A549 (cell line): Measurements from ENCODE around the gene ZSCAN9. TPM values are rescaled to one million over a fixed set of nuclear protein-coding genes. Genes with fewer than 3 reads are reported as not detected.

Source experiments
- ATAC-seq, 2 experiments: fragments of 200-7000 bp in 1 of 2; fragments of >200 bp in 1 of 2; cut with Nextera tagmentation in 1 of 2; cut with Tn5 transposase in 1 of 2; 3 replicates each; pipeline versions ENCODE4 v1.8.0 to v1.9.1; 2018 to 2020; ENCODE audit warnings: mild to moderate bottlenecking in 1 of 2, moderate library complexity in 1 of 2
- CTCF ChIA-PET: fragments of 300-600 bp; sonication (Branson Sonifier 250); formaldehyde crosslinking; extraction: SDS; loops from one replicate; lab custom pipeline; 2021; ENCODE audit warnings: antibody characterized with exemption, inconsistent platforms; lab: Yijun Ruan, JAX
- POLR2A ChIA-PET: fragments of 350-600 bp; formaldehyde crosslinking; extraction: SDS; loops from one replicate; lab custom pipeline; 2021; ENCODE audit warnings: antibody characterized with exemption, inconsistent platforms; lab: Yijun Ruan, JAX
- DNase-seq, 2 experiments: peaks; one replicate each; pipeline versions ENCODE4 v3.0.0 to v3.0.0-alpha.2; 2011 to 2016; ENCODE audit warnings: low read depth in 1 of 2, low spot score in 1 of 2
- FAIRE-seq: peaks from 2 replicates; lab custom pipeline; 2011; peaks lifted over from hg19 to GRCh38; lab: Jason Lieb, UNC
- H3K27ac ChIP-seq, 2 experiments: fragments of >200 bp; sonication (Bioruptor Twin); formaldehyde crosslinking; 3 replicates each; pipeline ENCODE4 v1.5.1; 2016 to 2017
- H3K4me1 ChIP-seq: fragments of >200 bp; sonication (Bioruptor Twin); formaldehyde crosslinking; 3 replicates; pipeline ENCODE4 v1.6.1; 2016
- H3K4me2 ChIP-seq: fragments of >200 bp; sonication (Bioruptor Twin); formaldehyde crosslinking; 3 replicates; pipeline ENCODE4 v1.6.1; 2016
- H3K4me3 ChIP-seq: fragments of >200 bp; sonication (Bioruptor Twin); formaldehyde crosslinking; 3 replicates; pipeline ENCODE4 v1.5.1; 2016
- H3K9me3 ChIP-seq: fragments of >200 bp; sonication (Bioruptor Twin); formaldehyde crosslinking; 3 replicates; pipeline ENCODE4 v1.6.1; 2016
- CBX2 ChIP-seq: fragments of 200-600 bp; sonication (generic); IDR thresholded peaks from 2 replicates; pipeline ENCODE4 v1.6.1; 2016; ENCODE audit warnings: low read depth, mild to moderate bottlenecking, borderline replicate concordance
- CBX8 ChIP-seq: fragments of 200-600 bp; sonication (generic); IDR thresholded peaks from 2 replicates; pipeline ENCODE4 v1.6.1; 2016
- CHD2 ChIP-seq: fragments of 150-350 bp; IDR thresholded peaks from 2 replicates; pipeline ENCODE4 v1.6.1; 2014; ENCODE audit warnings: low read length; ENCODE audit not compliant: partially characterized antibody
- CHD4 ChIP-seq: fragments of 200-600 bp; sonication (generic); IDR thresholded peaks from 2 replicates; pipeline ENCODE4 v1.6.1; 2016; ENCODE audit warnings: antibody characterized with exemption, mild to moderate bottlenecking, borderline replicate concordance
- EHF ChIP-seq: fragments of 250-450 bp; sonication (Bioruptor Pico); IDR thresholded peaks from 2 replicates; pipeline ENCODE4 v1.5.0; 2020; ENCODE audit warnings: mild to moderate bottlenecking
- FOSB ChIP-seq: fragments of 250-450 bp; sonication (Bioruptor Pico); IDR thresholded peaks from 2 replicates; pipeline ENCODE4 v1.5.0; 2020; ENCODE audit warnings: mild to moderate bottlenecking, moderate library complexity
- HOXA7 ChIP-seq: fragments of 250-450 bp; sonication (Bioruptor Pico); IDR thresholded peaks from 2 replicates; pipeline ENCODE4 v1.5.0; 2020; ENCODE audit warnings: mild to moderate bottlenecking, moderate library complexity
- JUN ChIP-seq, 2 experiments: fragments of >200 bp; sonication (Bioruptor Twin); formaldehyde crosslinking; IDR thresholded peaks; 2 replicates in 1 of 2; 3 replicates in 1 of 2; pipeline ENCODE4 v1.6.1; 2016 to 2017
- JUNB ChIP-seq: fragments of >200 bp; sonication (Bioruptor Twin); formaldehyde crosslinking; IDR thresholded peaks from 2 replicates; pipeline ENCODE4 v1.6.1; 2016
- NPAS2 ChIP-seq: fragments of 250-450 bp; sonication (Bioruptor Pico); IDR thresholded peaks from 2 replicates; pipeline ENCODE4 v1.8.0; 2022; ENCODE audit warnings: mild to moderate bottlenecking, moderate library complexity, borderline replicate concordance
- NR3C1 ChIP-seq: fragments of >200 bp; sonication (Bioruptor Twin); formaldehyde crosslinking; IDR thresholded peaks from 3 replicates; pipeline ENCODE4 v1.6.1; 2017
- PHF8 ChIP-seq: fragments of 200-600 bp; sonication (generic); IDR thresholded peaks from 2 replicates; pipeline ENCODE4 v1.6.1; 2016; ENCODE audit warnings: low read depth, mild to moderate bottlenecking, antibody characterized with exemption, moderate library complexity, borderline replicate concordance
- POLR2A ChIP-seq: IDR thresholded peaks from 2 replicates; pipeline ENCODE4 v1.6.1; 2012; ENCODE audit warnings: mild to moderate bottlenecking, low read length
- RFX5 ChIP-seq: fragments of 450-650 bp; IDR thresholded peaks from 2 replicates; pipeline ENCODE4 v1.7.1; 2014; ENCODE audit warnings: antibody characterized with exemption, mild to moderate bottlenecking, moderate library complexity
- RNF2 ChIP-seq: fragments of 200-600 bp; sonication (generic); IDR thresholded peaks from 2 replicates; pipeline ENCODE4 v1.6.1; 2016; ENCODE audit warnings: low read depth, mild to moderate bottlenecking, antibody characterized with exemption, moderate library complexity, borderline replicate concordance
- SMC3 ChIP-seq: fragments of >200 bp; sonication (Bioruptor Twin); formaldehyde crosslinking; IDR thresholded peaks from 3 replicates; pipeline ENCODE4 v1.6.1; 2018; ENCODE audit warnings: inconsistent platforms
- SREBF2 ChIP-seq: fragments of 450-650 bp; IDR thresholded peaks from 2 replicates; pipeline ENCODE4 v1.6.1; 2014; ENCODE audit warnings: mild to moderate bottlenecking, moderate library complexity
- TFCP2L1 ChIP-seq: fragments of 250-450 bp; sonication (Bioruptor Pico); IDR thresholded peaks from 2 replicates; pipeline ENCODE4 v1.5.0; 2021; ENCODE audit warnings: mild to moderate bottlenecking
- TP53 ChIP-seq: fragments of 250-450 bp; sonication (Bioruptor Pico); IDR thresholded peaks from 2 replicates; pipeline ENCODE4 v1.5.0; 2021; ENCODE audit warnings: mild to moderate bottlenecking, moderate library complexity
- ZFP36 ChIP-seq: fragments of 450-650 bp; IDR thresholded peaks from 2 replicates; pipeline ENCODE4 v1.6.1; 2014; ENCODE audit warnings: borderline replicate concordance; ENCODE audit not compliant: partially characterized antibody
- ZNF302 ChIP-seq: fragments of 250-450 bp; sonication (Bioruptor Pico); IDR thresholded peaks from 2 replicates; pipeline ENCODE4 v1.9.0; 2021; ENCODE audit warnings: inconsistent platforms, mild to moderate bottlenecking, moderate library complexity
- ZSCAN20 ChIP-seq: fragments of 250-450 bp; sonication (Bioruptor Pico); IDR thresholded peaks from 2 replicates; pipeline ENCODE4 v1.8.0; 2022; ENCODE audit warnings: mild to moderate bottlenecking, moderate library complexity
- WGBS: methylation state at CpG from one replicate; pipeline ENCODE4 v1.1.6; 2017; ENCODE audit errors: missing lambda C conversion rate; 5-methylcytosine and 5-hydroxymethylcytosine counted together
- polyA plus RNA-seq, 4 experiments: library from polyadenylated mRNA; depleted of rRNA in 3 of 4; stranded (reverse); fragments of >200 nt; fragmentation: RNase III in 1 of 4; extraction: RNeasy Plus Mini Kit Qiagen cat#74134 plus additional on column Dnase treatment in 1 of 4; gene quantifications; 2 replicates in 3 of 4; 3 replicates in 1 of 4; pipeline ENCODE4 v1.2.3, GENCODE V29; 2011 to 2017
- TF ChIP-seq, protein P1 (sequence below): fragments of 250-450 bp; sonication (Bioruptor Pico); IDR thresholded peaks from 2 replicates; pipeline ENCODE4 v1.5.0; 2021; ENCODE audit warnings: mild to moderate bottlenecking, moderate library complexity, borderline replicate concordance
- TF ChIP-seq, protein P2 (sequence below): fragments of >200 bp; sonication (Bioruptor Twin); formaldehyde crosslinking; IDR thresholded peaks from 3 replicates; pipeline ENCODE4 v1.5.1; 2016
- TF ChIP-seq, protein P3 (sequence below): IDR thresholded peaks from 2 replicates; pipeline ENCODE4 v1.6.1; 2012
- TF ChIP-seq, protein P4 (sequence below): IDR thresholded peaks from 2 replicates; pipeline ENCODE4 v1.6.1; 2012; ENCODE audit warnings: low read depth, borderline replicate concordance

The ZSCAN9 gene
- polyA plus RNA-seq, 2 of the 4 experiments (the other 2 are of a cell fraction), result 7.7 to 16.2 TPM

DNA sequence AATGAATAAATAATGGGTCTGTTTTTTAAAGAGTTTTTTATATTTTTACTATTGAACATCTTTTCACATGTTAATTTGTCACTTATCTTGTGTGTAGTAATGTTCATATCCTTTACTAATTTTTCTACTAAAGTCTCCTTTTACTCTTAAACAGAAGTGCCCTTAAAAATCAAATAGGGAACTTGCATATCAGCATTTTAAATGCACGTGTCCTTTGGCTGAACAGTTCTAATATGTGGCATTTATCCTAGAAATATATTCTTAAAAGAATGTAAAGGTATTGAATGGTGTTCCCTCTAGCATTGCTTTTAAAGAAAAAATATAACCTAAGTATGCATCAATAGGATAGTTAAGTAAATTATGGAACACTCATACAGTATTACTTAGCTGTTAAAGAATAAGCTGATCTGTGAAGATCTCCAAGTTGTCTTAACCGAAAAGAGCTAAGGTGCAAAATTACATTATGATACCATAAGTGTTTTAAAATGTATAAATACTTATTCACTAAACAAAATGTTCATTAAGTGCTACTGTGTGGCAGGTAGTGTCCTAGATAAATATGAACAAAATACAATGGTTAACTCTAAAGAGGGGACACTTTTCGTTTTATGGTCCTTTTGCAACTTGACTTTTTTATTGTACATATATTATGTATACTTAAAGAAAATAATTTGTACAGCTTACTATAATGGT, 55.7 kb downstream of the ZSCAN9 start:
- DNase-seq (no peak), ATAC-seq (no peak), FAIRE-seq (no peak)
- Histone ChIP-seq H3K9me3 (no peaks in the 10 kb centered on the region), H3K27ac (peak overlapping the region; percentile 86 to 94), H3K4me1 (0 out of 3 replicates have a peak, but pooled peaks cover 3% of the 10 kb centered on the region), H3K4me3 (peak overlapping the region; percentile 88), H3K4me2 (peak overlapping the region; percentile 68)
- TF ChIP-seq FOSB (no peak), RNF2 (no peak), NPAS2 (CRISPR knock-in tag) (no peak), PHF8 (no peak), TFCP2L1 (CRISPR knock-in tag) (no peak), TP53 (CRISPR knock-in tag) (no peak), ZNF302 (CRISPR knock-in tag) (no peak), ZSCAN20 (CRISPR knock-in tag) (no peak), EHF (no peak), POLR2A (no peak), CHD4 (no peak), CBX2 (no peak), ZFP36 (no peak), SREBF2 (no peak), HOXA7 (CRISPR knock-in tag) (no peak), JUNB (no peak), RFX5 (no peak), NR3C1 (no peak)
- TF ChIP-seq, protein P1, sequence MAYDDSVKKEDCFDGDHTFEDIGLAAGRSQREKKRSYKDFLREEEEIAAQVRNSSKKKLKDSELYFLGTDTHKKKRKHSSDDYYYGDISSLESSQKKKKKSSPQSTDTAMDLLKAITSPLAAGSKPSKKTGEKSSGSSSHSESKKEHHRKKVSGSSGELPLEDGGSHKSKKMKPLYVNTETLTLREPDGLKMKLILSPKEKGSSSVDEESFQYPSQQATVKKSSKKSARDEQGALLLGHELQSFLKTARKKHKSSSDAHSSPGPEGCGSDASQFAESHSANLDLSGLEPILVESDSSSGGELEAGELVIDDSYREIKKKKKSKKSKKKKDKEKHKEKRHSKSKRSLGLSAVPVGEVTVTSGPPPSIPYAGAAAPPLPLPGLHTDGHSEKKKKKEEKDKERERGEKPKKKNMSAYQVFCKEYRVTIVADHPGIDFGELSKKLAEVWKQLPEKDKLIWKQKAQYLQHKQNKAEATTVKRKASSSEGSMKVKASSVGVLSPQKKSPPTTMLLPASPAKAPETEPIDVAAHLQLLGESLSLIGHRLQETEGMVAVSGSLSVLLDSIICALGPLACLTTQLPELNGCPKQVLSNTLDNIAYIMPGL, result no peak
- TF ChIP-seq, protein P2, sequence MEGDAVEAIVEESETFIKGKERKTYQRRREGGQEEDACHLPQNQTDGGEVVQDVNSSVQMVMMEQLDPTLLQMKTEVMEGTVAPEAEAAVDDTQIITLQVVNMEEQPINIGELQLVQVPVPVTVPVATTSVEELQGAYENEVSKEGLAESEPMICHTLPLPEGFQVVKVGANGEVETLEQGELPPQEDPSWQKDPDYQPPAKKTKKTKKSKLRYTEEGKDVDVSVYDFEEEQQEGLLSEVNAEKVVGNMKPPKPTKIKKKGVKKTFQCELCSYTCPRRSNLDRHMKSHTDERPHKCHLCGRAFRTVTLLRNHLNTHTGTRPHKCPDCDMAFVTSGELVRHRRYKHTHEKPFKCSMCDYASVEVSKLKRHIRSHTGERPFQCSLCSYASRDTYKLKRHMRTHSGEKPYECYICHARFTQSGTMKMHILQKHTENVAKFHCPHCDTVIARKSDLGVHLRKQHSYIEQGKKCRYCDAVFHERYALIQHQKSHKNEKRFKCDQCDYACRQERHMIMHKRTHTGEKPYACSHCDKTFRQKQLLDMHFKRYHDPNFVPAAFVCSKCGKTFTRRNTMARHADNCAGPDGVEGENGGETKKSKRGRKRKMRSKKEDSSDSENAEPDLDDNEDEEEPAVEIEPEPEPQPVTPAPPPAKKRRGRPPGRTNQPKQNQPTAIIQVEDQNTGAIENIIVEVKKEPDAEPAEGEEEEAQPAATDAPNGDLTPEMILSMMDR, result no peak
- ChIA-PET POLR2A (interaction anchor here (1.0 to 1.5 kb wide), 5 partner anchors 14 to 139 kb away, joined by 4 to 13 read pairs (median 6); partner anchors contain the start of genes ZKSCAN4, ZKSCAN8, ZSCAN26 and ZSCAN31), CTCF (interaction anchor here (0.8 kb wide), 2 partner anchors 11 to 55 kb away, joined by 3 read pairs; no protein-coding TSS in a partner anchor)
- WGBS, result 38% methylated on average over 3 of the region's 3 CpGs

DNA sequence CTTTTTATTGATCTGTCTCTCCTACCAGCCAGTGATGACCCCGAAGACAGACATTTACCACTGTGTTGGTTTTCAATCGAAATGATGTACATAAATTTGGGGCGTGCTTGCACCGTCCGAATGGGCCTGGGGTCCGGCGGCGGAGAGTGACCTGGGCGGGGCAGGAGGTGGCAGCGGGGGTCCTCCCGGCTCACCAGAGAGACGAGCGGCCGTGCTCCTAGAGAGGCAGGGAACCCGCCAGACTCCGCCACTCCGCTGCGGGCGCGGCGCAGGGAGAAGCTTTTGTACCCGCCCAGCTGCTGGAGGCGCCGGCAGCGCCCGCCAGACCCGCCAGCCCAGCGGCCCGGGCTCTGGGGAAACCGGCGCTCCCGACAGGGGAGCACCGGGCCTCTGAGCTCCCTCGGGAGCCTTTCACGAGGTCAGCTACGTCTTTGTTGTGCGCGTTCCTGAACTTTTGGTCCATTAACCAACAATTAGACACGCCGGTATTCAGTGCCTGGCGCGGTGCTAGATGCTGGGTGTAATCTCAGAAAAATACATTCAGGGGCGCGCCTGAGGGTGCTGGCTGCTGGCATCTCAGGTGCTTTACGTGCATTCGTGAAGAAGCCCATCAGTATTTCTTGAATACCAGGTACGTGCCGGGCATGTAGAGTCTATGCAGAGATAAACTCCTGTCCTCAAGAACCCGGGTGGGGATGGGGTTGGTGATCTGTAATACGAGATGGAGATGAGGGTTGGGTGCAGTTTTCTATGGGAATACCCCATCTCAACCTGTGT, 56.4 kb downstream of the ZSCAN9 start, which contains the start of gene PGBD1:
Gene PGBD1 (plus strand): TSS at position 285 of the 777 bp plus-strand sequence. CDS start 2,242 bp downstream, outside the sequence.
- DNase-seq (peak; percentile 36 to 83), FAIRE-seq (no peak), ATAC-seq (peak; percentile 96 to 99)
- H3K4me3 ChIP-seq, result peak within 1 kb of the TSS; percentile 88
- ChIA-PET POLR2A (interaction anchor here (1.0 to 1.5 kb wide), 5 partner anchors 14 to 140 kb away, joined by 4 to 13 read pairs (median 6); partner anchors contain the start of genes ZKSCAN4, ZKSCAN8, ZSCAN26 and ZSCAN31), CTCF (interaction anchor here (0.8 kb wide), 2 partner anchors 12 to 54 kb away, joined by 3 read pairs; no protein-coding TSS in a partner anchor)
- H3K9me3 ChIP-seq, result no peaks in the 10 kb centered on the region
- H3K27ac ChIP-seq, result peak within 1 kb of the TSS; percentile 86 to 94
- H3K4me1 ChIP-seq, result 0 out of 3 replicates have a peak, but pooled peaks cover 3% of the 10 kb centered on the region
- TF ChIP-seq POLR2A (peak; percentile 46), CHD2 (no peak), CBX8 (no peak), PHF8 (peak; percentile 46), JUN (IDR thresholded peaks at IDR 0.05) (peak in 1 of 2 experiments; percentile 68; a peak in 2 of 5 replicates), SMC3 (peak; percentile 19; the same call in 2 of the 3 replicates)
- TF ChIP-seq, protein P3, sequence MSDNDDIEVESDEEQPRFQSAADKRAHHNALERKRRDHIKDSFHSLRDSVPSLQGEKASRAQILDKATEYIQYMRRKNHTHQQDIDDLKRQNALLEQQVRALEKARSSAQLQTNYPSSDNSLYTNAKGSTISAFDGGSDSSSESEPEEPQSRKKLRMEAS, result peak; percentile 42; the same call in 1 of the 2 replicates
- TF ChIP-seq, protein P4, sequence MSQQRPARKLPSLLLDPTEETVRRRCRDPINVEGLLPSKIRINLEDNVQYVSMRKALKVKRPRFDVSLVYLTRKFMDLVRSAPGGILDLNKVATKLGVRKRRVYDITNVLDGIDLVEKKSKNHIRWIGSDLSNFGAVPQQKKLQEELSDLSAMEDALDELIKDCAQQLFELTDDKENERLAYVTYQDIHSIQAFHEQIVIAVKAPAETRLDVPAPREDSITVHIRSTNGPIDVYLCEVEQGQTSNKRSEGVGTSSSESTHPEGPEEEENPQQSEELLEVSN, result no peak; the same call in 1 of the 2 replicates
- peak within 1 kb of the TSS; percentile 68 for H3K4me2 ChIP-seq
- WGBS, result 1% methylated on average over 19 of the region's 50 CpGs
